Fibroblast of upper back skin (primary cell): Measurements from ENCODE around the gene TAGLN2.

Experiments
- DNase-seq: peaks from one replicate; pipeline ENCODE4 v3.0.0-alpha.2; 2013

The TAGLN2 gene

DNA sequence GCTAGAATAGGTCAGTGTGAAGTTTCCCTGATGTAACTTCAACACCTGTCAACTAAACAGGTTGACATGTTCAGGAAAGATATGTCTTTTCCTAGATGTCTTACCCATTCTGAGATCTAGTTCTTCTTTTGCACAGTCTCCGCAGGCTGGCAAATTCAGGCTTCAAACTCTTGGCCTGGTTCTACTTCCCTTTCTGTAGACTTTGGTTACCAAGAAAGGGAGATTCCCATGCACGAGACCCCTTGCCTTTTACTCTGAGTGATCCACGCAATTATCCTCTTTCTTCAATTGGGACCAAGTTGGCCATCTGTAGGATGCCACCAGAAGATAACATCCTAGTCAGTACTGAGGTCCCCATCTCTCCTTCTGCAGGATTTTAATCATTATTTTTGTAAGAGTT, 27.3 kb downstream of the TAGLN2 start:
- DNase-seq, result no peak

DNA sequence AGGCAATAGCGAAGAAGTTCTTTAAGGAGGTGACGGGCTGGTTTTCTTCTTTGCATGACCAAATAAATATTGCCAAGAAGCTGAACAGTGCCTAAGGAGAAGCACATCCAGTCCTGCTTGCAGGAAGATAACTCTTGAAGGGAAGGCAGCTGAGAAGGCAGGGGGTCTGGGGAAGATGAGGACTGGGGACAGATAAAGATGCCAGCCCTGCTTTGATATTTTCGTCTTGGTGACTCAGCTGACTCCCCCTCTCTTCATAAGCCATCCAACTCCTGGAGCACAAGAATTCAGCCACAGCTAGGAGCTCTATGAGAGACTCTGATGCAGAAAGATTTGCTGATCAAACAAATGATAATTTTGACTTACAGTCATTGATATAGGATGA, 28.8 kb downstream of the TAGLN2 start:
- DNase-seq, result no peak

DNA sequence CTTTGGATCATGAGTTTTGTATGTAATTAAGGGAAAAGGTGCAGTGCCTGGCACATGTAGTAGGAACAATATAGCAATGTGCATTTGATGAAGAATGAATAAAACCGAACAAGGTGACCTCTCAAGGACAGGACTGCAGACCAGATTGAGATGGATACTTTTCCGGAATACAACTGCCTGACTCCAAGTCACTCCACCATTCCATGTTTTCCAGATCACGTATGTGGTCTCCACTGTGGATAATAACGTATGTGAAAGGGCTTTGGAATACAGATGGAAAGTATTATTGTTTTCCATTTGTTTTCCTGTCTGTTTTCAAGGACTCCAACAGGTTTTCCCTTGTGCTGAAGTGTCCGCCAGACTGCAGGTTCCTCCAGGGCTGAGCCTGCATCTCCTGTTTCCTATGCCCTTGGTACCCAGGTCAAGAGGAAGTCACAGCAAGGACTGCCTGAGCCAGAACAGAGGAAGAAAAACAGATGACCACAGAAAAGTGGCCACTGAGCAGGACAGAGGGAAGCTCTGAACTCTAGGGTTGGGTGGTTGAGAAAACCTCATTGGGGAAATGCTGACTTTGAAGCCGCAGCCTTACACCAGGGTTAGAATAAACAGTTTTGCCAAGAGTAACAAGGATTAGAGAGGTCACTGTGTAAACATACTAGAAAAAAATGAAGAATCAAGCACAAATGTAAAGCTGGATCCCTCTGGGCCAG, 29.3 kb downstream of the TAGLN2 start:
- DNase-seq, result peak; percentile 32

DNA sequence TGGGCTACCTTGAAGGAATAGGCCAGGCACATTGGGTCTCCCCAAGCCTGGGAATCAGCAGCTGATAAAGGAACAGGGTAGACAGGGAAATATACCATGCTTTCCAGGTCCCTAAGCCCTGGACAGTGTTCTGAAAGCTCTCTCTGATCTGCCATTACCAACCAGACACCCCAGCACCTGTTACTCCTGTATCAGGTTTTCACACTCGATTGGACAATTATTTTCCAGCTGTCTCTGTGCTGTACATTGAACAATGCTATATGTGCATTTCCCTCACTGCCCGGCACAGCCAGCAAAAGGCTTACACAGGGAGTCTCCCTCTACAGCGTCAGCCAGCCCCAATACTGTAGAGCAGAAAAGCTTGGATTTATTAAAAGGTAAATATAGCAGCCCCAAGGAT, 30.0 kb downstream of the TAGLN2 start:
- DNase-seq, result no peak

DNA sequence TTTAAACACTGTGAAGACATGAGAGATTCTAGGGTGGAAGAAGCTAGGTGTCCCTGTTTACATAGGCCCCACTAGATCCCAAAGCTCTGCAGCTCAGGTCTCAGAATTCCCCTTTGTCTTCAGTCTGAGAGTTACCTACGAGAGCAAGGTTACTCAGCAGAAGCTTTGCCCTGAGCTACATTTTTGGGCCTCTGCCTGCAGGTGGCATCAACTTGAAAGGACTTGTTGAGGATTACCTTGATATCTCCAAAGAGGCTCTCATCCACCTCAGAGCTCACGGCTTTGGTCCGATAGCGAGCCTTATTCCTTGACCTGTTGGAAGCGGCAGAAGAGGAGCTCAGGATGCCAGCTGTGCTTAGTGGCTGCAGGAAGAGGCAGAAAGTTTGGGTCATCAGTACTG, 32.4 kb downstream of the TAGLN2 start:
- no peak for DNase-seq

DNA sequence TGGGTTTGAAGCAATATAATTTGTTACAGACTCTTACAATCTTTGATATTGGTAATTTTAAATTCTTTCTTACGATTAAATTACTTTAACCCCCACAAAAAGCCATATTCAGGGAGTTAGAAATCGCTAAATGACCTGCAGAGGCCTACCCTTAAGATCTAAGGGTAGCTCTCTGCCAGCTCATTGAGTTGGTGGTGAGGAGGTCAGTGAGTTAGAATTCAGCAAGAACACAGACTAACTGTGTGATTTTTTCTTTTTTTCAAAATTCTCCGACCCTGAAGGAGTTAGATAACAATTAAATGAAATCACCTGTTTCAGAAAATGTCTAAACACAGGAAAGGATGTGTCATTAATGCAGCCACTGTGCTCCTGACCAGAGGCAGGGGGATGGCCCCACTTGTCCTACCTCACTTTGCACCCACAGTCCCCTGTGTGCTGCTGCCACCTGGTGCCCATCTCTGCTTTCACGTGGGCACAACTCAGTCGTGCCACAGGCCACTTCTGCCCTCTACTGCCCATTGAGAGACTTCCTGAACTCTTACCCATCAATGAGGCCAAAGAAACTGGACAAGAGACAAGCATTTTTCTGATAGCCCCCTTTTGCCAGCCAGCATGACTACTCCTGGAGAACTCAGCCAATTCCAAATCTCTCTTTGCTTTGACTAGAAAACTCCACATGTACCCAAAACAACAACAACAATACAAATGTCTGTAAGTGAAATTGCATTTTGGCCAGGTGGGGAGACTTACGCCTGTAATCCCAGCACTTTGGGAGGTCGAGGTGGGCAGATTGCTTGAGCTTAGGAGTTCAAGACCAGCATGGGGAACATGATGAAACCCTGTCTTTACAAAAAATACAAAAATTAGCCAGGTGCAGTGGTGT, 33.8 kb downstream of the TAGLN2 start:
- peak; percentile 88 for DNase-seq

DNA sequence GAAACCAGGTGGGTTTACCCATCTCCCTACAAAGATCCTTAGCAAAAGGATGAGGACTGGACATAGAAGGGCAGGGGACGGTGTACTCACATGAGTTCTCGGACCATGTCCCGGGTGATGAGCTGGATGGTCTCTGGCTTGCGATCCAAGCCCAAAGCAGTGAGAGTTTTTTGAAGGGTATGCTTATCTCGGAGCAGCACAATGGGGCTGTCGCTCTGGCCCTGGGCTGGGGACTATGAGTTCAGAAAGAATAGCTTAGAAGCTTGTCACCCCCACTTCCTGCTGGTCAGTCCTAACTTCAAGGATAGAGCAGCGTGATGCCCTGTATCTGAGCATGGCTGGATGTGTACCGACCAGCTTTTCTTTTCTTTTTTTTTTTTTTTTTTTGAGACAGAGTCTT, 34.9 kb downstream of the TAGLN2 start:
- DNase-seq, result no peak

DNA sequence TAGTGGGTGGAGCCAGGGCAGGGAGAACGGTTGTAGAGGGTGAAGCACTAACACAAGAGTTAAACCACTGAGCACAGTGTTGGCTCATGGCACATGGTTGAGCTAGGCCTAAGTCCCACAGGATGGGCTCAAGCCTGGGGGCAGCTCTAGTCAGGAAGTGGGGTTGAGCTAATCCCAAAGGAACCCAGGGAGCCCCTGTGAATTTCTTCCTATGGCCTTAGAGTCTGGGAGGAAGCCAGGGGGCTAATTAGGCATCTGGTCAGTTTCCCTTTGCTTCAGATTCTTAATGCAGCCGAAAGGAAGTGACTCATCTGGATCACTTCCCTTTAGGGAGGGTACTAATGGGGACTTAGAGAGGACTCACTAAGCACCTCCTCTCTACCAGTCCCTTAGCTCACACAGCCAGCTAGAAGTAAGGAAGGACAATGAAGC, 35.5 kb downstream of the TAGLN2 start:
- DNase-seq, result peak; percentile 95

DNA sequence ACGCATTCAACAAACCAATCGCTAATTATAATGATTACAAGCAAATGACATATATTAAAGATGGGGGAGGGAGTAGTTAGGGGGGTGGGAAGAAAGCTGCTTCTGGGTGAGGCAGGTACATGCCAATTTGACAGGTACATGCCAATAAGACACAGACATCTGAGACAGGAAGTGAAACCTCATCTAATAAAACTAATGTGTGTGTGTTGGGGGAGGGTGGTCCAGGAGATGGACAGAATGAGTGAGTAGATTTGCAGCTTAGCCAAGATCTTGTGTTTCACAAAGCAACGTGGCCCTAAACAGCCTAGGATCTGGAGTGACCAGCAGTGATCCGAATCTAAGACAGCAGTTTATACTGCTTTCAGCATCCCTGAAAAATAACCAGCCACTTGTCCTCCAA, 36.1 kb downstream of the TAGLN2 start:
- DNase-seq, result no peak

DNA sequence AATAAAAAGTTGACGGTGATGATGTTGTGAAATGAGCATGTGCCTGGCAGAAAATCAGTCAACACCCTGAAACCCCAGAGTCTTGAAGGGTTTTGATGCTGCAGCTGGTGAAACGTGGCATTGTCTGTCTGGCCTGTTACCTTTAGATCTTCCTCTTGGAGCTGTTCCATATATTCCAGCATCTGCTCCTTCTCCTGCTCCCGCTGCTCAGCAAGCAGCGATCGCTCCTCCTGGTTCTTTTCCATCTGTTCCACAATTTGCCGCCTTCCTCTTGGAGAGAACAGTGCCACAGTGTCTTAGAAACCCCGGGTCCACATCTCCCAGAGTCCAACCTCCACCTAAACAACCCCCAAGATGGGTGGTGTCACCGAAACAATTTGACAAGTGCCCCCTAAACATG, 41.0 kb downstream of the TAGLN2 start:
- no peak for DNase-seq

DNA sequence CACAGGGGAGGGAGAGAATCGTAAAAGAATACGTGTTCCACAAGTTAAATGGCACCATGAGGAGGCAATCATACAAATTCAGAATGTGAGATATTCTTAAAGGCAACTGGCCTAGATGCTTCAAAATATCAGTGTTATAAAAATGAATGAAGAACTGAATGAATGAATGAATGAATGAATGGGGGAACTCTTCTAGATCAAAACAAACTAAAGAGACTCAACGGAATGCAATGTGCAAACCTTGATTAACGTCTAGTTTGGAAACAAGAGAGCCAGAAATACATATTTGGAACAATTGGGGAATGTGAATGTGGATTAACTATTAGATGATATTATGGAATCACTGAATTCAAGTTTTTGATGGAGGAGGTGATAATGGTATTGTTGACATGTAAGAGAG, 42.2 kb downstream of the TAGLN2 start:
- no peak for DNase-seq

DNA sequence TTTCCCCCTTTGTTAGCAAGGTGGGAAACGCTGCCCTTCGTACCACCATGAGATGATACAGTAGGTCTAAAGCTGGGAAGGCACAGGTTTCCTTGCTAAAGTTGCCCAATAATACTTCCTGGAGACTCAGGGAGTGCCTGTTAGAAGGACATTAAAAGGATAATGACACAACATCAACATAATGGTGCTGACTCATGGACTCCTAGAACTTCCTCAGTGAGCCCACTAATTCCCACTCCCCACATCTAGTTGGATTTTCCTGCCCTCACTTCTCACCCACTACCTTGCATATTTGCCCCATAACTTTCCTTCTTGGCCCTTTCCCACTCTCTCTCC, 42.8 kb downstream of the TAGLN2 start:
- DNase-seq, result peak; percentile 41

DNA sequence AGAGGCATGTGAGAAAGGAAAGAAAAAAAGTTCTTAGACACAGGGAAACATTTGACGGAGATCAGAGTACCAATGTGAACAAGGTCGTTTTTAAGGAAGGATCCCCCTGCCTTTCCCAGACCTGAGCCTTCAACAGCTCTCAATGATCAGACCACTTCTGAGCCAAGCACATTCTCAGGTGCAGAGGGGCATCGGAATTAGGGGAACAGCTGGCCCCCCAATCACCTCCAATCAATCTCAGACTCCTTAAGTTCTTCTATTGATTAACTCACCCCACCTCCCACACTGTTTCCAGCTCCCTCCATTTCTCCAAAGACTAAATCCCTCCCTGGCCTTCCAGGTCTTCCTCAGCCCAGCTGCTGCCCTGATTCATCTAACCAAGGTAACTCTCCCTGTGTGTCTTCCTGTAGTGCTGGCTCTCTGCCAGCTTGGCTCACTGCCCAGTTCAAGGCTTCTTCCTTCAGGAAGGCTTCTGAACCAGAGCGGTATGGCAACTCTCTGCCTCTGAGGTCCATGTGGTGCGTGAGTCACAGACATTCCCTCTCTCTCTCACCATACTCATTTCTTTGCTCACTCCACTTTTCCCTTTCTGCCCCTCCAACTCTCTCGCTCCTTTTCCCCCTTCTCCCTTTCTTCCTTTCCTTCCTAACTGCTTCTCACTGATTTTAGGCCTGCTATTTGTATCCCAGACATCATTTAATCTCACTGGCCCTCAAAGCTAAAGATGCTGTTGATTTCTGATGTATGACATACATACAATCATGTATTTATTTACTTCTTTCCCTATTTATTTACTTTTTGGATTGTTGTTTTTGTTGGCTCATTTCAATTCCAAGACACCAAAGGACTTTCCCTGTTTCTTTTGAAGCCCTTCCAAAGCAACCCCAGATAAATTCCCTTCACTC, 43.4 kb downstream of the TAGLN2 start:
- peak; percentile 99 for DNase-seq

DNA sequence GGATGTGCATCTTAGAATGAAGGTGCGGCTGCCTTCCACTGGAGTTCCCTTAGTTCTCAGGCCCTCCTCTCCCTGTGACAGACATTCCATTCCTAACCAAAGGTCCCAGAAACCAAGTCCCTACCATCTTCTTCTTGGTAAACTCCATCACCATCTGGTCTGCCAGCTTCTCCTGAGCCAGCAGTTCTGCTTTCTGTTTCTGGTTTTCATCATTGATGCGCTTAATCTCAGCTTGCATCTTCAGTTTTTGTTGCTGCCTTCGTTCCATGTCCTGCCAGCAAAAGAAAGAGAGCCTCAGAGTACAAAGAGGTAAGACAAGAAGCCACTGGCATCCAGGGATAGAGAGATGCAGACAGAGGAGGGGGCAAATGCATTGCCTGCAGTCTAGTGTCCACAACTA, 44.9 kb downstream of the TAGLN2 start:
- no peak for DNase-seq

DNA sequence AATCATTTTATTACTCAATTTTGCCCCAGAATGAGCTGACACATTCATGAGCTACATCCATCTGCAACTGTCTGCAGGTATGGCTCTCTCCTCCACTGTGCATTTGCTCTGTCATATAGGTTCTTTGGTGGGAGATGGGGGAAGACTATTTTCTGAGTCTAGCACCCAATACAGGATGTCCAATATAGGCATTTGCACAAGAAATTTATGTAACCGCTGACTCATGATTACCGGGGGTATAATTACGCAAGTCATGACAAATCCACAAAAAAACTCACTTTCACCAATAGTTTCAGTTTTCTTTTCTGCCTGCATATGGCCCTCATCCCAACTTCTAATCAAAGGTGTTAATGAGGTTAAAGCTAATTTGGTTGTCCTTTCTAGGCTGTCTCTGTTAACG, 45.3 kb downstream of the TAGLN2 start:
- DNase-seq, result peak; percentile 76

DNA sequence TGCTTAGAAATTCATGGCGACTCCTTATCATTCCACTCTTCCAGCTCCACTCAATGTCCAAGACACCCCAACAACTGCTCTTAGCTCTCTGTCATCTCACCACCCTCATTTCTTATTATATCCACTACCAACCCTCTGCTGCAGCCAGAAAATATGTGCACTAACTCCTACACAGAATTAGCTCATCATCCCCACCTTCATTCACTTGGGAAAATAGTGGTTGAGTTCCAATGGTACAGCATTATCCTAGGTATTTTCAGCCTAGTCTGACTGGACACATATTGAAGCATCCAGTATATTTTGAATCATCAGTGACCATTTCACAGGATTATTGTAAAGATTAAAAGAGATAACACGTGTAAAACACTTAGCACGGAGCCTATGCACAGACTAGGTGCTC, 46.2 kb downstream of the TAGLN2 start:
- no peak for DNase-seq

DNA sequence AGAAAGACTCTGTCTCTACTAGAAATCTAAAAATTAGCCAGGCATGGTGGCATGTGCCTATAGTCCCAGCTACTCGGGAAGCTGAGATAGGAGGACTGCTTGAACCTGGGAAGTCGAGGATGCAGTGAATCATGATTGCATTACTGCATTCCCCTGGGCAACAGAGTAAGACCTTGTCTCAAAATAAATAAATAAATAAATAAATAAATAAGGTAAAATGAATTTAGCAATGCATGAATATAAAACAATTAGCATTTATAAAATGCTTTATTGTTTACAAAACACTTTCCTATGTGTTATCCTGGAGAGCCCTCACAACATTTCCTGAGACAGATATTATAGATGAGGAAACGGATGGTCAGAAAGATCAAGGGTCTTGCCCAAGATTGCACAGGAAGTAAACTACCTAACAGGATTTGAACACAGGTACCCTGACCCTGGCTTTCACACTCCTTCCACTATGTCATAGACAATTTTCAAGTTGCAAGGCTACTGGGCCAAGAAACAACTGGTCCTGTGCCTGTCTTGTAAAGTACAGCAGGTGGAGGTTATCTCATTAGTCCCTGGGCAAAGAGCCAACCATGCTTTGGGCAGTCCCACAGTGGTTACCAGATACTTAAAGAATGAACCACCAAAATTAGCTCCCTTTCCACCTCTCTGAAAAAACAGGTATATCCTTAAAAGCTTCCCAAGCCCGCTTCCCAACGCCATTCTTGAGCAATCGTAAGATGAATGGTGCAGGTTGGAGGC, 47.4 kb downstream of the TAGLN2 start:
- no peak for DNase-seq

DNA sequence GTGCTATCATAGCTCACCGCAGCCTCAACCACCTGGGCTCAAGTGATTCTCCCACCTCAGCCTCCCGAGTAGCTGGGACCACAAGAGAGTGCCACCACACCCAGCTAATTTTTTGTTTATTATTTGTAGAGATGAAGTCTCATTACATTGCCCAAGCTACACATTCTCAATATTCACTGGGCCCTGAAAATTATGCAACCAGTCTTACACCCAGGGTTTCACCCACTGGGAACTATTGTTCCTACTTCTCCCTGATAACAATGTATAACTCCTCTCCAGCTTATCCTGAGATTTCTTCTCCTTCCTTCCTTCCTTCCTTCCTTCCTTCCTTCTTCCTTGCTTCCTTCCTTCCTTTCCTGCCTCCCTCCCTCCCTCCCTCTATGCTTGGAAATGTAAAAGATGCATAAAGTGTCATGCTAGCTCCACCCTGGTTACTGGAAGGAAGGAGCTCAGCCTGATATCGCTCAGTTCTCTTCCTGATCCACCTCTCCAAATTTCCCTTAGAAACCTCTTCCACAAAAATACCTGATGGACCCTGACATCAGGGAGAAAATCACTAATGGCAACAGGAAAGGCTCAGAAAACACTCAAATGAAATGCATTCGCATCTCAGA, 51.7 kb downstream of the TAGLN2 start:
- DNase-seq, result no peak

DNA sequence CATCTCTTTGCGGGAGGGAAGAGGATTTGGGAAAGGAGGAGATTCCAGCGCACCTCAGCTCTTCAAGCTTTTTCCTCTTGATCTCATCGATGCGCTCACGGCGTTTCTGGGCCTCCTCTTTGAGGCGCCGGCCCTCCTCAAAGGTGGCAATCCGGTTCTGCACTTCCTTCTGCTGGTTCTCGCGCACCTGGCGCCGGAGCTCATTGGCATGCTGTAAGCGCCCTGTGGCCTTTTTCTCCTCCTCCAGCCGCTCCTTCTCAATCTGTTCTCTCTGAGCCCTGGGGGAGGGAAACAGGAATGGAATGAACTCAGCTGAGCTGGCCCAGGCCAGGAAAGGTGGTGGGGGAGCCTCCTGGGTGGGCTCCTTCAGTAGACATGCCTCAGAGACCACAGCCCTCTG, 52.4 kb downstream of the TAGLN2 start:
- no peak for DNase-seq

DNA sequence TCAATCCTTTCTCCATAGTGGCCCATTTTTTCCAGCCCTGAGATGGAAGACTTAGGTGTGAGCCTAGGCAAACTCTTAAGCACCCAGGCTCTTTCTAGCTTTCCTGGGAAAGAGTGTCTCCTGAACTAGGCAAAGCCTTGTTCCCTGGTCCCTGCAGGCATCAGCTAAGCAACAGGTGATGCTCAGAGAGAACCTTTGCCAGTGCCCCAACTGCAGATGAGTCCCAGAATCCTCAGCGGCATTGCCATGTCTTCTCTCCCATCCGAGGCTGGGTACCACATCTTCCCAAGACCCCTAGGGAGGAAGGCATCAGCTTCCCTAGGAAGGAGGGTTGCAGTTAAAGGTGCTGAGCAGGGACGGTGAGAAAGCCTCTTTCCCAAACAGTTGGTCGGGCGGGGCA, 54.6 kb downstream of the TAGLN2 start:
- no peak for DNase-seq

DNA sequence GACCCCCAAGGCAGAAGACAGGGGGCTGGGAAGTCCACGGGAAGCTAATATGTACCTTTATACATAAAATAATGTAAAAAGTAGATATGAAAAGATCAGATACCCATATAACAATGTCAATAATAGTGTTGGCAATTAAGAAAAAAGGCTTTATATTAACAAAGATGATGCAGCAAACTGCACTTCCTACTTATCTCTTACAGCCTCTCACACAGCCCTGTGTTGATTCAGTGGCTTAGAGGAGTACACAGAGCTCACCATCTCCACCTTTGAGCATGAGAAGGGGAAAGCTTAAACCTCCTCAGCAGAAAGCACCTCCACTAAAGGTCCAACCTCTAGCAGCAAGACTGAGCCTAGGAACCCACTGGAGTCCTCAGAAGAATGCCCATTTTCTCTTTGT, 55.7 kb downstream of the TAGLN2 start:
- no peak for DNase-seq

DNA sequence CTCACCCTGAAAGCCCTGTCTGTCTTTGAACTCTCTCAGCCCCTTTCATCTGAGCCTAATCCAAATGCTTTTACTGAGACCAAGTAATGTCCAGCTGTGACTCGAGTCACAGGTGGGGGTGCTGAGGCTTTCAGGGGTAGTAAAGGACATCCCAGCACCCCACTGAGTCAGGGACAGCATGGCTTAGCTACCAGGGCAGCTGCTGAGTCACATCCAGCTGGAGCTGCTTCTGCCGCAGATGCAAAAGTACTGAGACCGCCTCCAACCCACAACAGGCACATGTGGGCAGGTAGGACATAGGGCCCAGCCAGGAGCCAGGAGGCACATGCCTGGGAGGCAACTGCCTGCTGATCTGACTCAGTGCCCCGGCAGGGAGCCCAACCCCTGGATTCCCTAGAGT, 56.1 kb downstream of the TAGLN2 start:
- peak; percentile 55 for DNase-seq
